HAP-1 (cell line): Measurements from ENCODE around the gene AGRN.

Source experiments
- DNase-seq, 2 experiments: peaks; one replicate each; pipeline ENCODE4 v3.0.0-alpha.2; 2016 to 2020; ENCODE audit warnings: low spot score in 2 of 2
- H3K27me3 ChIP-seq: fragments of 250-450 bp; sonication (Bioruptor Pico); 2 replicates; pipeline ENCODE4 v1.5.1; 2020; ENCODE audit warnings: low read depth, mild to moderate bottlenecking, moderate library complexity
- H3K36me3 ChIP-seq: fragments of 250-450 bp; sonication (Bioruptor Pico); replicated peaks from 2 replicates; pipeline ENCODE4 v1.5.1; 2020; ENCODE audit warnings: mild to moderate bottlenecking
- H3K4me1 ChIP-seq: fragments of 250-450 bp; sonication (Bioruptor Pico); 2 replicates; pipeline ENCODE4 v1.5.1; 2020; ENCODE audit warnings: mild to moderate bottlenecking
- H3K4me3 ChIP-seq: fragments of 250-450 bp; sonication (Bioruptor Pico); 2 replicates; pipeline ENCODE4 v1.5.1; 2020; ENCODE audit warnings: mild to moderate bottlenecking, moderate library complexity
- H3K9me3 ChIP-seq: fragments of 250-450 bp; sonication (Bioruptor Pico); 2 replicates; pipeline ENCODE4 v1.5.1; 2020; ENCODE audit warnings: mild to moderate bottlenecking, moderate library complexity
- in situ Hi-C: fragments of 300-500 bp; cut with MboI; formaldehyde crosslinking; loops from 3 replicates; pipeline ENCODE4 v1.14.3; 2020; ENCODE audit warnings: low sequenced_read_pairs, inconsistent platforms, mixed read lengths

Gene AGRN

DNA sequence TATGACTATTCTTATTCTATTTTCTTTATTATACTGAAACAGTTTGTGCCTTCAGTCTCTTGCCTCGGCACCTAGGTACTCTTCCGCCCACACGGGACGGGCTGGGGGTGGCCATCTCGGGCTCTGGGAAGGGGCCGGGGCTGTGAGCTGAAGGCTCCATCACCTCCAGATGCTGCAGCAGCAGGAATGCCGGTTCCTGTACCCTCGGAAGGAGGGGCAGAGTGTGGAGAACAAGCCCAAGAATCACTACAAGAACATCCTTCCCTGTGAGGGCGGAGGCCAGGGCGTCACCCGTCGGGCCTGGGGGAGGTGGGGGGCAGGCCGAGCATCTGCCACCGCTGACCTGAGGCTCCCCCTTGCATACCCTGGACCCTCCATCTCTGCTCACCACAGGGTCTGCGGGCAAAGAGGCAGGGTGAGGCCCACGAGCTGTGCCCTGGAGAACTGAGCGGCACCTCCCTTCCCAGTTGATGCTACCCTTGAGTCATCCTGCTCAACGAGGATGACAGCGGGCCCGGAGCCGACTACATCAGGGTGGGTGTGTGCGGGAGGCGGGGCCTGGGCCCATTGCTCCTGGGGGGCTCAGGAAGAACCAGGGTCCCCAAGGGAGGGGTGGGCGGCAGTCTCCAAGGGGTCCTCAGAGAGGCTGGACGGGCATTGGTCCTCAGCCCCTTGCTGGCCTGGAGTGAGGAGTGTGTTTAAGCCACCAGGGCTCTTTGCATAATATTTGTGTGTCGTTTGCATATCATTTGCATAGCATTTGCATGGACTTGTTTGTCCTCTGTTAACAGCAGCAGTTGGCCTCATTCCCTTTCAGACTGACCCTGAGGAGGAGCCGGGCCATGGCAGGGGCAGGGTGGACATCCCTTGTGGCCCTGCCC lies 46.7 kb downstream of the AGRN start:
- H3K4me3 ChIP-seq: no peak overlapping the region
- no peaks in the 10 kb centered on the region for H3K36me3 ChIP-seq
- peaks cover 4% of the 10 kb centered on the region; the same call in 1 of the 2 replicates for H3K4me1 ChIP-seq
- in situ Hi-C loops: loop anchor here (5.0 kb wide), 1 partner anchor 74 kb away; no protein-coding TSS in a partner anchor
- no peaks in the 10 kb centered on the region for H3K9me3 ChIP-seq
- no peaks in the 10 kb centered on the region for H3K27me3 ChIP-seq
- DNase-seq: no peak

DNA sequence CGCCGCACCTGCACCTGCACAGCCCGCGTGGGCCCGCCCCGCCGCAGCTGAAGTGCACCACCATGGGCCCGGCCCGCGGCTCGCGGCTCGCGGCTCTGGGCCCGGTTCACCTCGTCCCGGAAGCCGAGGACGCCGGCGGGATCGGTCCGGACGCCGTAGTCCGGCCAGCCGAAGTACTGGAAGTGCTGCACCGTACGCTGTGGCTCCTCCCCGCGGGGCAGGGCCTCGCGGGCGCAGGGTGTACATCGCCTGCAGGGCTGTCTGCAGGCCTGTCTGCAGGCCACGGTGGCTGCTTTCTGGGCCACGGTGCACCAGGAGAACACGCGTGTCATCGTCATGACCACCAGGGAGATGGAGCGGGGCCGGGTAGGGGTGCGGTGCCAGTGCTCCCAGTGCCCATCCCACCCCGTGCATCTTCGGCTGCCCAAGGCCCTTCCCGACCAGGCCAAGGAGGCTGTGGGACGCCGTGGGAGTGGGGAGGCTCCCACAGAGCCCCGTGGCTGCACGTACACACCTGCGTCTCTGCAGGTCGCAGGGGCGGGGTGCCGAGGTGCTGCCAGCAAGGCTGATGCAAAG lies 47.5 kb downstream of the AGRN start:
- Histone ChIP-seq H3K36me3 (no peaks in the 10 kb centered on the region), H3K4me1 (peaks cover 4% of the 10 kb centered on the region; the same call in 1 of the 2 replicates), H3K4me3 (no peak overlapping the region), H3K9me3 (no peaks in the 10 kb centered on the region), H3K27me3 (peaks cover 3% of the 10 kb centered on the region; the same call in 1 of the 2 replicates)
- in situ Hi-C loops: loop anchor here (5.0 kb wide), 1 partner anchor 75 kb away; no protein-coding TSS in a partner anchor
- DNase-seq: no peak

DNA sequence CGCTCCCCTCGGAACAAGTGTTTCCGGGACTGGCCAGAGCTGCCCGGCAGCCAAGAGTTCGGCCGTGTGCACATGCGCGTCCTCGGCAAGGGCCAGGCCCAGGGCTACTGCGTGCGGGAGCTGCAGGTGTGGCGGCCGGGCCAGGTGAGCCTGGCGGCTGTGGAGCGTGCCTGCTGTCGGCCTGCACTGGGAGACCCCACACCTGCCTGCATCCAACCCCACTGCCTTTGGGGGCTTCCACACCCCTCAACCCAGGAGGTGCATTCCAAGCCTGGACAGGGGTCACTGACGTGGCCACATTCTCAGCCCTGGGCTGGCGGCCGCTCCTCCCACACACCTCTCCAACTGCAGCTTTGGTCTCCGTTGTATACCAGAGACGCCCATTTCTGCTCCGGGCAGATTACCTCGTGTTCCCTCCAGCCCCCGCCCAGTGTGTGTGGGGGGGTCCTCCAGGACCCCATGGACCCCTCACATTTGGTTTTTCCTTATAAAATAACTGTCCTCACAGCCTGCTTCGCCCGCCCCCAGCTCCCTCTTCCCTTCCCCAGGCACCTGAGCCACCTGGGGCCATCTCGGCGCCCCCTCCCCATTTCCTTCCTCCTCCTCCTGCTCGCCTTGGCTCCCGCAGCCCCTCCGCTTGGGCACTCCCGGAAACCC lies 48.1 kb downstream of the AGRN start:
- Histone ChIP-seq H3K4me1 (peaks cover 4% of the 10 kb centered on the region; the same call in 1 of the 2 replicates), H3K9me3 (no peaks in the 10 kb centered on the region), H3K4me3 (peak overlapping the region; percentile 47), H3K36me3 (no peaks in the 10 kb centered on the region), H3K27me3 (peaks cover 4% of the 10 kb centered on the region; the same call in 1 of the 2 replicates)
- DNase-seq: no peak
- in situ Hi-C loops: loop anchor here (5.0 kb wide), 1 partner anchor 76 kb away; no protein-coding TSS in a partner anchor

DNA sequence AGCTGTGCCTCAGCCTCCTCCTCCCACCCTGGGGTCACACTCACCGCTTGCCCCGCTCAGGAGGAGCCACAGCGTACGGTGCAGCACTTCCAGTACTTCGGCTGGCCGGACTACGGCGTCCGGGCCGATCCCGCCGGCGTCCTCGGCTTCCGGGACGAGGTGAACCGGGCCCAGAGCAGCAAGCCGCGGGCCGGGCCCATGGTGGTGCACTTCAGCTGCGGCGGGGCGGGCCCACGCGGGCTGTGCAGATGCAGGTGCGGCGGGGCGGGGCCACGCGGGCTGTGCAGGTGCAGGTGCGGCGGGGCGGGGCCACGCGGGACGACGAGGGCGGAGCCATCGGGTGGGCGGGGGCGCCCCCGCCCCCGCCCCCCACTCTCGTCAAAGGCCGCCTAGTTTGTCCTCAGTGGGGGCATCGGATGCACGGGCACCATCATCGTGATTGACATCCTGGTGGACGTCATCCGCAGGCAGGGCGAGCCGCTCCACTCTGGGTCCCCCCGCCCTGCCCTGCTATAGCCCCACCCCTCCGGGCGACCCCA lies 48.7 kb downstream of the AGRN start:
- Histone ChIP-seq H3K4me3 (peak overlapping the region; percentile 47), H3K9me3 (no peaks in the 10 kb centered on the region), H3K27me3 (peaks cover 4% of the 10 kb centered on the region; the same call in 1 of the 2 replicates), H3K4me1 (peaks cover 4% of the 10 kb centered on the region; the same call in 1 of the 2 replicates), H3K36me3 (no peaks in the 10 kb centered on the region)
- in situ Hi-C loops: loop anchor here (5.0 kb wide), 1 partner anchor 76 kb away; no protein-coding TSS in a partner anchor
- DNase-seq: peak in 1 of 2 experiments; percentile 42

DNA sequence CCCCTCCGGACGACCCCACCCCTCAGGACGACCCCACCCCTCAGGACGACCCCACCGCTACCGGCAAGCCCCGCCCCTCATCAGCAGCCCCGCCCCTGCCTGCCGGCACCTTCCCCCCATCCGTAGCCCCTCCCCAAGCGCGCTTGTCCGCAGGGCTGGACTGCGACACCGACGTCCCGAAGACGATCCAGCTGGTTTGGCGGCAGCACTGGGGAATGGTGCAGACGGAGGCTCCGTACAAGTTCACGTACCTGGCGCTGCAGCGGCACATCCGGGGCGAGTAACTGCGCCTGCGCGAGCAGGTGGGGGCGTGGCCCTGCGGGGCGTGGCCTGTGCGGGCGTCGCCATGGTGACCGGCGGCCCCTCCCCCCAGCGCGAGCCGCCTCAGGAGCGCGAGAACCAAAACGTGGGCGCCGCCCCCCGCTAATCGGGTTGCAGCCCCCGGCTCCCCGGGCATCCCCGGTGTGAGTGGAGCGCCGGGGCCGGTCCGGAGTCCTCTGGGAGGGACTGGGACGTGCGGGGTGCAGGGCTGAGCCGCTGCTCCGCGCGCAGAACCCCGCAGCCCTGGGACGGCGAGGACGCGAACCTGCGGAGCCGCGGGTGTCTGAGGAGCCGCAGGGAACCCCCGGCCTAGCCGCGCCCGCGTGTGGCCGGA lies 49.3 kb downstream of the AGRN start:
- peak; percentile 71 to 92 for DNase-seq
- in situ Hi-C loops: loop anchor here (5.0 kb wide), 1 partner anchor 77 kb away; no protein-coding TSS in a partner anchor

DNA sequence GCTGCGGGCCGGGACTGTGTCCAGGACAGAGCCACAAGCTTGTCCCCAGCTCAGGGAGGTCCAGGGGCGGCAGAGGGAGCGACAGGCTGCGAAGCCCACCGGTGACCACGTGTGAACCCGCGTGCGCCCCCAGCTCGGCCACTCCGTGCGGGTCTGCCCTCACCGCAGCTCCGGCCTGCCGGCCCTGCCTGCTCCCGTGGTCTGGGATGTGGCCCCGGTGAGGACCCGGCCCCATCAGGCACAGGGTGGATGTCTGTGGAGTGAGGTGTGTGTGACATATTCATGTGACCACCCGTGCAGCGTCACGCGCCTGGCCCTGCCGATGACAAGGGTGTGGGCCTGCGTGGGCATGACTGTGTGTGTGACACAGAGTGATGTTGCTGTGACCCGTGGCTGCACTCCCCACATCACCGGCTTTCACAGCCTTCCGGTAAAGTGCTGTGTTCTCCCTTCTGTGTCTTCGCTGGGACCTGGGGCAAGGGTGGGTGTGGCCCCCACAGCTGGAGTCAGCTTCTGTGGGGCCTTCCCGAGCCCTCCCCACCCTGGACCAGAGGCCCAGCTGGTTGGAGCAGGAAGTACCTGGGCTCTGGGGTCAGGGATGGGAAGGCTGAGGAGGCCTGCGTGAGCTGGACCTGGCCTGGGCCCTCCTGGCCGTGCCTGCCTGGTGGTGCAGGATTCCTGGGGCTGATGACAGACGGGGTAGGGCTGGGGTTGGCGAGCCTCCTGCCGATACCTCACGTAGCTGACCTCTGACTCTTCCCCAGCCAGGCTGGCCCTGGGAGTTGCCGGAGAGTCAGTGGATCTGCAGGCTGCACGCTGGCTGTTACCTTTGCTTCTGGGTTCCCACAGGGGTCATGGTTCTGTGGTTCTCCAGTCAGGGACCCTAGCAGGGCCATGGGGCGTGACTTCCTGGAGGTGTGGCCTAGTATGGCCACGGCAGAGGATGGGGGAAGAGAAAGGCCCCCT lies 50.1 kb downstream of the AGRN start:
- peak overlapping the region; percentile 47 for H3K4me3 ChIP-seq
- no peaks in the 10 kb centered on the region for H3K9me3 ChIP-seq
- peaks cover 4% of the 10 kb centered on the region; the same call in 1 of the 2 replicates for H3K4me1 ChIP-seq
- H3K36me3 ChIP-seq: no peaks in the 10 kb centered on the region
- H3K27me3 ChIP-seq: peaks cover 8% of the 10 kb centered on the region
- in situ Hi-C loops: loop anchor here (5.0 kb wide), 1 partner anchor 78 kb away; no protein-coding TSS in a partner anchor
- no peak for DNase-seq

More for the DNA sequence above, 49.3 kb downstream of the AGRN start:
- Histone ChIP-seq H3K27me3 (peaks cover 4% of the 10 kb centered on the region; the same call in 1 of the 2 replicates), H3K9me3 (no peaks in the 10 kb centered on the region), H3K4me1 (peaks cover 4% of the 10 kb centered on the region; the same call in 1 of the 2 replicates), H3K4me3 (peak overlapping the region; percentile 47), H3K36me3 (no peaks in the 10 kb centered on the region)

DNA sequence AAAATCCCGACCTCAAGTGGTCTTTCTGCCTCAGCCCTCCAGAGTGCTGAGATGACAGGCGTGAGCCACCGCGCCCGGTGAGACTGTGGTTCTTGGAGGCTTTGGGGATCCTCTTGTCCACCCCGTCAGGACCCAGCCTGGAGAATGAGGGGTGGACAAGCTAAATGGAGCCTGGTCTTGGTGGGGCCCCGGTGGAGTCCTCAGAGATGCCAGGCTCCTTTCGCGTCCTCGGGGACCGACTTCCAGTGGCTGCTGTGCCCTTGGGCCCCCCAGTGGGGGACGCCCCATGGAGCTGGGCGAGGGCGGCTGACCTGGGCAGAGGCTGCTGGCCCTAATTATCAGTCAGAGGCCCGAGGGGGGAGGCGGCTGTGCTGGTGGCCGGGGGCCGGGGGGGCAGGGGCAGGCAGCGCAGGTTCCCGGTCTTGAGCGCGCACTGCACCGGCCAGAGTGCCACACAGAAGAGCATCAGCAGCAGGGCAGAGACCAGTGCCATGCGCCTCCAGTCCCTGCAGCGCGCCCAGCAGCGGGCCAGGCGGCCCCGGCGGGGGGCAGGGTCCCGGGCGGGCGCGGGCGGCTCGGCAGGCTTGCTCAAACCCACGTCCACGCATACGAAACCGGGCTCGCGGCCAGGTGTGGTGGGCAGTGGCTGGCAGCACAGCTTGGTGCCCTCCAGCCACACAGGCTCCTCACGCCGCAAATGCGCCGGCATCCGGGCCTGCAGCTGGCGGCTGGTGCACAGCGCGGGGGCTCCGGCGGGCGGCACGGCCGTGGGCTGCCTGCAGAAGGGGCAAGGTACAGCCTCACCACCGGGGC lies 51.8 kb downstream of the AGRN start:
- in situ Hi-C loops: no loop called here
- H3K4me1 ChIP-seq: peaks cover 4% of the 10 kb centered on the region; the same call in 1 of the 2 replicates
- H3K27me3 ChIP-seq: peaks cover 13% of the 10 kb centered on the region

DNA sequence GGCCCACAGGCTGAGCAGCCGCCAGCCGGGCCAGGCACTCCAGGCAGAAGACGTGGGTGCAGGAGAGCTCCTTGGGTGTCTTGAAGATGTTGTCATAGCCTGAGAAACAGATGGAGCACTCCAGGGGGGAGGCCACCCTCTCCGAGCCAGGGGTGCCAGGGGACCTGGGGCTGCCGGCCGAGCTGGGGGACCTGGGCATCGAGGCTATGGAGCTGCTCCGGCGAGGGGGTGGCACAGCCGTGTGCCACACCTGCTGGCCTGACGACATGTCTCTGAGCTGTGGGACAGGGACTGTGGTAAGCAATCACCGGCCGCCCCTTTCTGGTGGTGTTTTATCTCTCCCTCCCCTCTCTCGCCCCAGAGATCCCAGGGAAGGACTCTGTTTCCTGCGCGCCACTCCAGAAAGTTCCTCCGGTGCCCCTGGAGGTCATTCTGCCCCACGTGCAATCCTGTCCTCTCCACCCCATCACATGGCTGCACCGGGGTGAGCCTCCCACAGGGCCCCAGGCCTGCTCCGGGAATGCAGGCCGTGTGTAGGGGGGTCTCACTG lies 52.5 kb downstream of the AGRN start:
- Histone ChIP-seq H3K4me1 (peaks cover 4% of the 10 kb centered on the region; the same call in 1 of the 2 replicates), H3K27me3 (peaks cover 13% of the 10 kb centered on the region), H3K4me3 (no peak overlapping the region), H3K36me3 (no peaks in the 10 kb centered on the region), H3K9me3 (no peaks in the 10 kb centered on the region)
- in situ Hi-C loops: no loop called here
- no peak for DNase-seq

More for the DNA sequence above, 51.8 kb downstream of the AGRN start:
- no peaks in the 10 kb centered on the region for H3K9me3 ChIP-seq
- H3K36me3 ChIP-seq: no peaks in the 10 kb centered on the region
- H3K4me3 ChIP-seq: no peak overlapping the region
- no peak for DNase-seq

DNA sequence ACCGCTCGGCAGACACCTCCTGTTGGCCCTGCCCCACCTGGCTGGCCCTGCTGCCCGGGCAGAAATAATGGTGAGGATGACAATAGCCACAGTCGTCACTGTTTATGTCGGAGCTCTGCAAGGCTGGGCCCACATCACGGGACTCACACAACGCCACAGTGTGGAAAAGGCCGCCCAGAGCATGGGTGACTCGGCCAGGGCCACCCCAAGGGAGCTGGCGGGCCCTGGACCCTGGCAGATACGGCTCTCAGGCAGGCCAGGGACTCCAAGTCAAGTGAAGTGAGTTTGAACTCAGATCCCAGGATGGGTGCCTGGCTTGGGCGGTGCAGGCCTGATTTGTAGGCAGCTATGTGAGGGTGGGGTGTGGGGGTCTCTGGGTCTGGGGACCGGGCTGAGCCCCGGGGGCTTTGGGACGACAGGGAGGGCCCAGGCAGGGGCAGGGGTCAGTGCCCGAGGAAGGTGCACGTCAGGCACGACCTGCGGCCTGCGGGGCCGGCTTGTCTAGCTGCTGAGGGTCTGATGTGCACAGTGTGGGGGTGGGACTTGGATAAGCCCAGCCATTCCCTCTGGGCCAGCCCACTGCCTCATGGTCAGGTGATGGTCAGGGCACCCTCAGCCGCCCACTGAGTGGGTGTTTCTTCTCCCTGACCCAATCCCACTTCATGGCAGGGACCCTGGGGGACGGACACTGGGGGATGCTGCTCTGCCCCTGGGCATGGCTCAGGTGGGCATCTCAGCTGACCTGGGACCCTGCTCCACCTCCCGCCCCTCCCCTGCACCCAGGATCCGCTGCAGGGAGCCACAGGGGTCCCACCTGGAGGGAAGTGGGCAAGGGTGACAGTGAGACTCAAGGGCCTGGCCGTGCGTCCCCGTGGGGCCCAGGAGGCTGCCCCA lies 53.2 kb downstream of the AGRN start:
- no peaks in the 10 kb centered on the region for H3K9me3 ChIP-seq
- in situ Hi-C loops: no loop called here
- H3K36me3 ChIP-seq: no peaks in the 10 kb centered on the region
- peaks cover 4% of the 10 kb centered on the region; the same call in 1 of the 2 replicates for H3K4me1 ChIP-seq
- no peak for DNase-seq
- no peak overlapping the region for H3K4me3 ChIP-seq
- peaks cover 13% of the 10 kb centered on the region for H3K27me3 ChIP-seq

DNA sequence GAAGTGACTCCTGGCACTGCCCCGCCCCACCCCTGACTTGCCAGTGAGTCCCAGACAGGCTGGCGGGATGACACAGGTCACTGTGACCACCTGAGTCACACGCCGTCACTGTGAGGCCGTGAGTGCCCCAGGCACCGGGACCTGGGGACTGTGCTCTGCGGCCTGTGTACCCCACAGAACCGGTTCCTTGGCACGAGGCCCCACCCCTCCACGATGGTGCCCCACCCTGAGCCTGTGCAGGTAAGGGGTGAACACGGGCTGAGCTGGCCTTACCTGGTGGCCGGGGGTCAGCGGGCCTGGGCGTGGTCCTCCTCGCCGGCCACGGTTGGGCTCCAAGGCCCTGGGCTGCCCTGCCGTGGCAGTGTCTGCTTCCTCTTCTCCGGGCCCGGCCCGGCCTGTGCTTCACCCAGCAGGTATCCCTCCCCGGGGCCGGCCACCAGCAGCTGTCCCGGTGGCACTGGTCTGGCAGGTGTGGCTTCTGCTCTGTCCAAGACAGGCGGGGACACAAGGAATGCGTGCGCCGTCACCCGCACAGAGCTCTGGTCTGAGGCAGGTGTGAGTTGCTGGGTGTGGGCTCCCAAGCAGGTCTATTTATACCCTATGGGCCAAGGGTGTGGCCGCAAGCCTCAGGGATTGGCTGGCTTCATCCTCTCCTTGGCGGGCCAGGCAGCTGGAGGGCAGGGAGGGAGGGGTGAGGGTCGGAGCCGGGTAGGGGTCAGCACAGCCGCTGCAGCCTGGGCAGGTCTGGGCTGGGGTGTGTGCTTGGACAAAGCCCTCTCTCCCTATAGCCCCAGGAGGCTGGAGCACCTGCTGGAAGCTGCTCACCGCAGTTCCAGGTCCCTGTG lies 54.0 kb downstream of the AGRN start, which contains the start of gene RNF223:
TSS of gene RNF223 (minus strand) at position 564 of the 845 bp plus-strand sequence. CDS start 1,740 bp downstream, outside the sequence.
- Histone ChIP-seq H3K4me1 (peaks cover 4% of the 10 kb centered on the region; the same call in 1 of the 2 replicates), H3K27me3 (peaks cover 13% of the 10 kb centered on the region), H3K4me3 (no peak within 1 kb of the TSS), H3K36me3 (no peaks in the 10 kb centered on the region), H3K9me3 (no peaks in the 10 kb centered on the region)
- in situ Hi-C loops: no loop called here
- no peak for DNase-seq
